Aorta (tissue), 5 donors: Measurements from ENCODE around the gene NTRK3. TPM values are rescaled to one million over a fixed set of nuclear protein-coding genes. Genes with fewer than 3 reads are reported as not detected.

Experiments used
- ATAC-seq: fragments of 200-7000 bp; cut with Tn5 transposase; one replicate; pipeline ENCODE4 v1.9.1; 2022; ENCODE audit warnings: moderate library complexity; ENCODE audit not compliant: low FRiP score
- DNase-seq, 2 donors: peaks; one replicate each; pipeline ENCODE4 v3.0.0-alpha.2; 2020
- H3K27ac ChIP-seq, 2 donors: one replicate each; pipeline ENCODE4 v1.5.1; 2013; ENCODE audit warnings: low read length in 2 of 2, mild to moderate bottlenecking in 2 of 2, moderate library complexity in 2 of 2, control low read depth in 1 of 2, inconsistent platforms in 1 of 2, low read depth in 1 of 2
- H3K27me3 ChIP-seq, 2 donors: one replicate each; pipeline ENCODE4 v1.6.1; 2013; ENCODE audit warnings: control low read depth in 1 of 2, low read length in 1 of 2, mild to moderate bottlenecking in 1 of 2, moderate library complexity in 1 of 2; ENCODE audit not compliant: insufficient read depth in 2 of 2, control insufficient read depth in 1 of 2
- H3K36me3 ChIP-seq, 2 donors: one replicate each; pipeline ENCODE4 v1.6.1; 2013; ENCODE audit warnings: control low read depth in 1 of 2, low read length in 1 of 2, mild to moderate bottlenecking in 1 of 2; ENCODE audit not compliant: insufficient read depth in 2 of 2, control insufficient read depth in 1 of 2
- H3K4me1 ChIP-seq, 2 donors: one replicate each; pipeline ENCODE4 v1.6.1; 2013; ENCODE audit warnings: low read length in 2 of 2, control low read depth in 1 of 2, mild to moderate bottlenecking in 1 of 2, moderate library complexity in 1 of 2; ENCODE audit not compliant: insufficient read depth in 2 of 2, control insufficient read depth in 1 of 2
- H3K4me3 ChIP-seq, 2 donors: one replicate each; pipeline ENCODE4 v1.5.1; 2013; ENCODE audit warnings: low read length in 2 of 2, control low read depth in 1 of 2, mild to moderate bottlenecking in 1 of 2
- H3K9me3 ChIP-seq: one replicate; pipeline ENCODE4 v1.6.1; 2013; ENCODE audit warnings: mild to moderate bottlenecking, low read length; ENCODE audit not compliant: control insufficient read depth
- WGBS, 2 donors: extraction: QIAGEN DNeasy Blood & Tissue Kit; methylation state at CpG; one replicate each; pipeline ENCODE4 v1.1.7; 2013; 5-methylcytosine and 5-hydroxymethylcytosine counted together
- intact Hi-C, 2 donors: fragments of 100-400 bp; cut with DNase I; formaldehyde crosslinking; loops; one replicate each; pipeline versions ENCODE4 v1.14.2 to v1.15.0; 2022
- polyA plus RNA-seq, 2 donors: library from polyadenylated mRNA; stranded (reverse); fragments of 200-250 nt; gene quantifications; one replicate each; pipeline ENCODE4 v1.2.3, GENCODE V29; 2013
- total RNA-seq, 2 donors: library from RNA; stranded (reverse); fragmentation: NEBNext Ultra II Directional; extraction: Animal tissue kit (Norgen Biotek cat#: 25700); gene quantifications; one replicate each; pipeline ENCODE4 v1.2.1, GENCODE V29; 2021
- donor health status: healthy with polysubstance abuse.
- donor health status: Bipolar disorder and iron deficiency.
- donor health status: DM: no; HTN: no; CAD: no.
- donor health status: DM: no; HTN: no; CAD: no.
- donor health status: DM: yes; HTN: yes; CAD: no.

NTRK3 gene
- total and polyA plus RNA-seq, 4 donors, result 8.9 to 84.0 (median 79.6) TPM

DNA sequence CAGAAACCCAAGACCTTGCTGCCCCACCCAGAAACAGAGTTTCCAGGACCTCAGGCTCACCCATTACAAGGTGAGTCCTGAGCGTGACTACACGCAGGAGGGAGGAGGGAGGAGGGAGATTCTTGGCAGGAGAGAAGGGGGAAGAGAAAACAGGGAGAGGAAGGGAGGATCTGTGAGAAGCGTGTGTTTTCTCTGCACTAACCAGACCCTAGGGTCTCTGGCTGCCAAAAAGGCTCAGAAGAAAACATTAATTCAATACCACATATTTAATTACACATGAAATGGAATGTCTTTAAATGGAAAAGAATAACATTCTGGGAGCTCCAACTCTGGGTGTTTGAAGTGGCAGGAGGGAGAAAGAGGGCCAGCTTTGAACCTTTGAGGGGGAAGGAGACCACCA is 309.0 kb downstream of the NTRK3 start:
- ATAC-seq (no peak), DNase-seq (no peak)
- Histone ChIP-seq H3K27ac (no peak overlapping the region), H3K36me3 (no peaks in the 10 kb centered on the region), H3K9me3 (no peaks in the 10 kb centered on the region), H3K4me1 (peaks cover 0 to 8% of the 10 kb centered on the region in 2 donors), H3K27me3 (no peaks in the 10 kb centered on the region), H3K4me3 (no peak overlapping the region)
- intact Hi-C loops, result no loop called here
- 31 to 35% methylated on average over 3 of the region's 3 CpGs for WGBS, 2 donors

DNA sequence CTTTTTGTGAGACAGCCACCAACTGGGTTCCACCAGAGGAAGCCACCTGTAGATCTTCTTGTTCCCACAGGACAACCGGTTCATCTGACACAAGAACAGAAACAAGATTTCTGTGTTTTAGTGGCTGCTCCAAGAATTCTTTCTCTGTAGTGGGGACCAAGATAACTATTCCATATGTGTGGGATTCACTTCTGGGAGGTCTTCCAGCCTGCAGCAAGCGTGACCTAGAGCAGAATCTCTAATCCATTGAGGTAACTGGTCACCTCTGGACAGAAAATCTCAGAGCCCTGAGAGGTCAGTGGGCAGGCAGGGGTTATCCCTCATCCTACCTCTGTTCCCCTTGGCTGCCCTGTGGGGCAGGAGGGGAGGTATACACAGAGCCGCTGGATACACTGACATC is 311.3 kb downstream of the NTRK3 start:
- intact Hi-C loops, result no loop called here
- Histone ChIP-seq H3K27ac (no peak overlapping the region), H3K4me3 (no peak overlapping the region), H3K9me3 (no peaks in the 10 kb centered on the region), H3K27me3 (no peaks in the 10 kb centered on the region), H3K4me1 (peaks cover 0 to 8% of the 10 kb centered on the region in 2 donors), H3K36me3 (no peaks in the 10 kb centered on the region)
- WGBS, 2 donors, result 90 to 91% methylated on average over 3 of the region's 3 CpGs
- no peak for ATAC-seq
- no peak for DNase-seq

DNA sequence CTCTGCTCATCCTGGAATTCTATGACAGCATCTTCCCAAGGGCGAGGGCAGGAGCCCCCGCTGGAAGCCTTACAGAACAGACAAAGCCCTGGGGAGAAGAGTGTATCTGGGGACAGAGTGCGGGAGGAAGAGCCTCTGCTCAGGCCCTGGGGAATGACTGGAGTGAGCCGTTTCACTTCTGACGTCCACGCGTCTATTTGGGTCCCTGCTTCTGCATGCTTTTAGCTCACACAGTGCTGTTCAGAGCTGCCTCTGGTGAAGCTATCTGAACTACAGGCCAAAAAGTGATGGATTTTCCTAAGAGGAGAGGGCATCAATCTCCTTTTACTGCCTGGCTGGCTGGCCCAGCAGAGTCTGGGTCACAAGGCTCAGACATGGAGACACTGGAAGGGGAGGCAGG is 311.8 kb downstream of the NTRK3 start:
- peak; percentile 39 for ATAC-seq
- Histone ChIP-seq H3K4me1 (peaks cover 0 to 6% of the 10 kb centered on the region in 2 donors), H3K27ac (no peak overlapping the region), H3K4me3 (no peak overlapping the region), H3K27me3 (no peaks in the 10 kb centered on the region), H3K9me3 (no peaks in the 10 kb centered on the region), H3K36me3 (no peaks in the 10 kb centered on the region)
- intact Hi-C loops, result no loop called here
- WGBS, 2 donors, result 65 to 70% methylated on average over 7 of the region's 7 CpGs
- no peak for DNase-seq

DNA sequence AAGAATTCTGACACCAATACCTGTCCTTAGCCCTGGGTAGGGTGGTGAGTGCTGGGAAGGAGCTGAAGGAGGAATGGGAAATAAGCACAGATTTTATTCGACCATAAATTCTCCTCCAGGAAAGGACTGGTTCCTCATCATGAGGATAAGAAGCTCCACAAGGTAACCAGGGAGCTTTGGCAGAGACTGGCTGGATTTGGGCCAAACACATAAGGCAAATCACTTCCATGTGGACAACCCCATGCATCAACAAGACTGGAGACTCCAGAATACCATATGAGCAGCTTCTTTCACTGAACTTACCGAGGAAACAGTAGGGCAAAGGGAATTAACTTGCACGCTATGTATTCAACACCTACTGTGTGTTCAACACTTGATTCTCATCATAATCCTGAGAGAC is 312.5 kb downstream of the NTRK3 start:
- Histone ChIP-seq H3K9me3 (no peaks in the 10 kb centered on the region), H3K36me3 (no peaks in the 10 kb centered on the region), H3K4me1 (peaks cover 0 to under 1% of the 10 kb centered on the region in 2 donors), H3K27ac (no peak overlapping the region), H3K27me3 (no peaks in the 10 kb centered on the region), H3K4me3 (no peak overlapping the region)
- DNase-seq (no peak), ATAC-seq (no peak)
- intact Hi-C loops, result no loop called here
- 88 to 92% methylated on average over 3 of the region's 3 CpGs for WGBS, 2 donors

DNA sequence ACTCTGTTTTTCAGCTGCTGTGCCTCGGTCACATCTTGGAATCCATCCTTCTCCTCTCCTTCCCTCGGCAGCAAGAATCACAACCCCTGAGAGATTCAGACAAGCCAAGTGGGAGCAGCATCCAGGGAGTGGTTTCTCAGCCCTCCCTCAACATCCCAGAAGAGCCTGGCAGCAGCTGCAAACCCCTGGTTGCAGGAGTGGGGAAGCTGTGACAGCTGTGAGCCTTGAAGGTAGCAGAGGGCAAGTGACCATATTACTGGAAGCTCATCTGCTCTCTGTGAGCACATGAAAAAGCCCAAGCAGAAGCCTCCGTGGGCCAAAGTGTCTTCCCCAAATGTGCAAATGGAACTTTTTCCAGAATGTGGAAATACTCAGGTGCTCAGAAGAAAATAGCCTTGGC is 312.9 kb downstream of the NTRK3 start:
- H3K9me3 ChIP-seq, result no peaks in the 10 kb centered on the region
- H3K36me3 ChIP-seq, result no peaks in the 10 kb centered on the region
- DNase-seq (no peak), ATAC-seq (no peak)
- intact Hi-C loops, result no loop called here
- H3K4me1 ChIP-seq, result no peaks in the 10 kb centered on the region
- no peak overlapping the region for H3K27ac ChIP-seq
- no peak overlapping the region for H3K4me3 ChIP-seq
- H3K27me3 ChIP-seq, result no peaks in the 10 kb centered on the region
- WGBS, 2 donors, result 50 to 60% methylated on average over 3 of the region's 3 CpGs

DNA sequence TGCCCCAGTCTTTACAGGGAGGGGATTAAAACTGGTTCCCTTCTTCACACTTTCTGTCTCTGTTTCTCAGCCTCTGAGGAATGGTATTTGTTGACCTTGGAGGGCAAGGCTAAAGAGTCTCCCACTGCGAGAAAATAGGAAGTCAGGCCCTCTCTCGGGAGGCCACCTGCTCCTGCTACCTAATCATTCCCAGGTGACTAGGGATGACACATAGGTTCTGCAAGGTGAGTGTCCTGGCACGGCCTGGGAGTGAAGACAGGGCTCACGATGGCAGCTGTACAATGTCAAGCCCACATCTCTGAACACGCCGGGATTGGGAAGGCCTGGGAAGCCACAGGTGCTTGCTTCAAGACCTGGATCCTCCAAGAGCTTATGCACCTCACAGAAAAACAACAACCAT is 314.2 kb downstream of the NTRK3 start:
- H3K9me3 ChIP-seq, result no peaks in the 10 kb centered on the region
- H3K27ac ChIP-seq, result no peak overlapping the region
- 91% methylated on average over 6 of the region's 6 CpGs for WGBS, 2 donors
- no peaks in the 10 kb centered on the region for H3K27me3 ChIP-seq
- no peak overlapping the region for H3K4me3 ChIP-seq
- ATAC-seq (no peak), DNase-seq (no peak)
- H3K36me3 ChIP-seq, result no peaks in the 10 kb centered on the region
- no peaks in the 10 kb centered on the region for H3K4me1 ChIP-seq
- intact Hi-C loops, result no loop called here

DNA sequence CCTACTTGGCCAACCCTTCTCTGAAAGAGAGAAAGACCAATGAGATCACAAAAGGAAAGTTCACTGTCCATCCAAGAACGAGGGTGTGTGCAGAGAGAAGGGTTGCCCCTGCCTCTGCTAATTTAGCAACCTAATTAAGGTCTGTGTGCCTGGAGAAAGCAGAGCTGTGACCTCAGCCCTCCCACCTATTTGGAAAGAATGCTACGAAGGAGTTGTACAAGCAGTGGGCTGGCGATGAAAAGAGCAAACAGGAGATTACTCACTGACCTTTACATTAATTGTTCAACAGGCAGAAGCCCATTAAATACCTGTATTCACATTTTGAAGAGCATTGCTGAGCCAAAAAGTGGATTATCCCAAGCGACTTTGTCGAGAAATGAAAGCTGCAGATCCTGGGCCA is 314.9 kb downstream of the NTRK3 start:
- ATAC-seq (no peak), DNase-seq (no peak)
- Histone ChIP-seq H3K4me3 (no peak overlapping the region), H3K36me3 (no peaks in the 10 kb centered on the region), H3K9me3 (no peaks in the 10 kb centered on the region), H3K27ac (no peak overlapping the region), H3K27me3 (no peaks in the 10 kb centered on the region), H3K4me1 (no peaks in the 10 kb centered on the region)
- 93 to 94% methylated on average over 5 of the region's 5 CpGs for WGBS, 2 donors
- intact Hi-C loops, result no loop called here

DNA sequence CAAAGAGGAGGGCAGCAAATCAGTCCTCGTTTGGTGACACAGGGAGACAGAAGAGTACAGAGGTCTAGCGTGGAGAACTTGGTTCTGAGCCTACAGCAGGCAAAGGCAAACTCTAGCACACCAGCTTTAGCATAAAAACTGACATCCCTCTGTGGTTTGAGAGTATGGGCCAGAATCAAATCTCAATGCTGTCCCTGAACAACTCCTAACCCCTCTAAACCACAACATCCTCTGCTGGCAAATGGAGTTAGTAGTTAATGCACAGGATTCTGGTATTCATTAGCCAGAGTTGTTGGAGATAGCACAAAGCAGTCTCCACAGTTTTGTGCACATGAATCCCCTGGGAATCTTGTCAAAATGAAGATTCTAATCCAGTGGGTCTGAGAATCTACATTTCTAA is 315.8 kb downstream of the NTRK3 start:
- peaks cover 0 to under 1% of the 10 kb centered on the region in 2 donors for H3K36me3 ChIP-seq
- no peak overlapping the region for H3K4me3 ChIP-seq
- H3K9me3 ChIP-seq, result no peaks in the 10 kb centered on the region
- ATAC-seq (no peak), DNase-seq (no peak)
- H3K27ac ChIP-seq, result no peak overlapping the region
- no peaks in the 10 kb centered on the region for H3K4me1 ChIP-seq
- H3K27me3 ChIP-seq, result no peaks in the 10 kb centered on the region
- WGBS, 2 donors, result 76 to 79% methylated on average over 2 of the region's 2 CpGs
- intact Hi-C loops, result no loop called here

DNA sequence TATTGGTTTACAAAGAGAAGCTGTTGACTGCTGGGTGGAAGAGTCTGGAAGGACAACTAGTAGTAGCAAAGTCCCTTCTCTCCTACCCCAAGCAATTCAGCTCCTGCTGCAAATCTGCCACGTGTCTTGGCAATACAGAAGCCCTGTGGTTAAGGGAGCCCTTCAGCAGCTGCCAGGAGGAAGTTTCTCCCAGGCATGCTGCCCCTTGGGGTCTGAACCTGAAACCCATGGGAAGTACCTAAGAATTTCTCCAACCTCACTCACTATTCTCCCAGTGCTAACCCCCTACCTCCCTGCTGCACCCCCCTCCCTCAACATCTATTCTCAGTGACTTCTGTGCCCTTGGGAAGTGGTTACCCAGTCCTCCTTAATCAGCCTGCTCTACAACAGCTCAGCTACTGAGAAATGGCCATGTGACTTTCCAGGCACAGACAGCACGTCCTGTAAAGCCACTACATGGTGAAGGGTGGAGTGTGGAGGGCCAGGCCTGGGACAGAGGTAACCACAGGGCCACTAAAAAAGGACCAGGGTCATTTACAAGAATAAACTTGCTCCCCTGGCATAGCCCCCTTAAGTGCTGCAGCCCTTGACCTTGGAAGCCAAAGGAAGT is 316.6 kb downstream of the NTRK3 start:
- H3K9me3 ChIP-seq, result no peaks in the 10 kb centered on the region
- no peak overlapping the region for H3K4me3 ChIP-seq
- WGBS, 2 donors, result 49 to 73% methylated on average over 2 of the region's 2 CpGs
- no peak overlapping the region for H3K27ac ChIP-seq
- peaks cover 0 to 2% of the 10 kb centered on the region in 2 donors for H3K36me3 ChIP-seq
- ATAC-seq, result no peak
- no peaks in the 10 kb centered on the region for H3K4me1 ChIP-seq
- intact Hi-C loops, result no loop called here
- no peaks in the 10 kb centered on the region for H3K27me3 ChIP-seq
- DNase-seq, result no peak
